B cell (primary cell): ENCODE results near the gene PLEKHM2.

ENCODE experiments used
- CTCF ChIP-seq: fragments of 200-600 bp; IDR thresholded peaks from one replicate; pipeline ENCODE4 v1.8.0; 2022; ENCODE audit warnings: antibody characterized with exemption, mild to moderate bottlenecking
- EZH2 ChIP-seq: IDR thresholded peaks from 2 replicates; pipeline ENCODE4 v1.6.1; 2012; ENCODE audit warnings: borderline replicate concordance, low read depth, mild to moderate bottlenecking, moderate library complexity, low read length; ENCODE audit not compliant: insufficient read depth, poor library complexity, severe bottlenecking

GRCh38 chr1:15757016-15757543 is 73.0 kb downstream of the PLEKHM2 start:
- TF ChIP-seq CTCF = no peak
- TF ChIP-seq EZH2 = no peak
